NT2/D1 (cell line): ENCODE data around the gene DGCR8.

ENCODE experiments used
- DNase-seq: peaks from one replicate; pipeline ENCODE4 v3.0.0-alpha.2; 2011; ENCODE audit warnings: low read depth, low spot score
- H3K27me3 ChIP-seq: 2 replicates; pipeline ENCODE4 v1.6.0; 2011; ENCODE audit warnings: mild to moderate bottlenecking; ENCODE audit not compliant: insufficient read length, insufficient read depth
- H3K36me3 ChIP-seq: 2 replicates; pipeline ENCODE4 v1.6.1; 2011; ENCODE audit warnings: mild to moderate bottlenecking, low read length, mixed read lengths; ENCODE audit not compliant: insufficient read depth, insufficient read length
- H3K4me1 ChIP-seq: 2 replicates; pipeline ENCODE4 v1.5.1; 2011; ENCODE audit not compliant: insufficient read depth, insufficient read length
- H3K4me3 ChIP-seq: 2 replicates; pipeline ENCODE4 v1.5.1; 2011; ENCODE audit warnings: low read depth; ENCODE audit not compliant: insufficient read length
- H3K9ac ChIP-seq: 2 replicates; pipeline ENCODE4 v1.6.0; 2011; ENCODE audit warnings: low read depth; ENCODE audit not compliant: insufficient read length
- H3K9me3 ChIP-seq: 2 replicates; pipeline ENCODE4 v1.5.1; 2011; ENCODE audit warnings: mild to moderate bottlenecking, low read length; ENCODE audit not compliant: insufficient read depth
- SUZ12 ChIP-seq: IDR thresholded peaks from 2 replicates; pipeline ENCODE4 v1.6.1; 2011; ENCODE audit not compliant: insufficient read length, insufficient read depth; ENCODE audit errors: extremely low read depth
- YY1 ChIP-seq: IDR thresholded peaks from 2 replicates; pipeline ENCODE4 v1.6.1; 2011; ENCODE audit not compliant: insufficient read length, insufficient read depth
- ZNF274 ChIP-seq: IDR thresholded peaks from 2 replicates; pipeline ENCODE4 v1.6.1; 2011; ENCODE audit warnings: mild to moderate bottlenecking, low read depth, low read length

The DGCR8 gene

GRCh38 chr22:20152464-20152890 lies 72.4 kb downstream of the DGCR8 start:
- TF ChIP-seq YY1 (no peak), SUZ12 (no peak), ZNF274 (no peak)
- H3K36me3 ChIP-seq: no peaks in the 10 kb centered on the region
- DNase-seq: no peak
- H3K4me1 ChIP-seq: peaks cover 7% of the 10 kb centered on the region
- no peak overlapping the region for H3K9ac ChIP-seq
- H3K27me3 ChIP-seq: no peaks in the 10 kb centered on the region
- H3K4me3 ChIP-seq: no peak overlapping the region
- H3K9me3 ChIP-seq: no peaks in the 10 kb centered on the region

GRCh38 chr22:20153945-20154344 lies 73.9 kb downstream of the DGCR8 start:
- H3K36me3 ChIP-seq: no peaks in the 10 kb centered on the region
- H3K27me3 ChIP-seq: no peaks in the 10 kb centered on the region
- H3K9me3 ChIP-seq: no peaks in the 10 kb centered on the region
- no peak overlapping the region for H3K9ac ChIP-seq
- H3K4me1 ChIP-seq: peaks cover 9% of the 10 kb centered on the region
- no peak for DNase-seq
- TF ChIP-seq SUZ12 (no peak), ZNF274 (no peak), YY1 (no peak)
- no peak overlapping the region for H3K4me3 ChIP-seq

GRCh38 chr22:20154602-20155187 lies 74.7 kb downstream of the DGCR8 start:
- Histone ChIP-seq H3K36me3 (no peaks in the 10 kb centered on the region), H3K27me3 (no peaks in the 10 kb centered on the region), H3K4me1 (peaks cover 9% of the 10 kb centered on the region), H3K9ac (no peak overlapping the region), H3K4me3 (no peak overlapping the region), H3K9me3 (no peaks in the 10 kb centered on the region)
- DNase-seq: no peak
- TF ChIP-seq SUZ12: no peak
- no peak for TF ChIP-seq ZNF274
- no peak for TF ChIP-seq YY1

DNA sequence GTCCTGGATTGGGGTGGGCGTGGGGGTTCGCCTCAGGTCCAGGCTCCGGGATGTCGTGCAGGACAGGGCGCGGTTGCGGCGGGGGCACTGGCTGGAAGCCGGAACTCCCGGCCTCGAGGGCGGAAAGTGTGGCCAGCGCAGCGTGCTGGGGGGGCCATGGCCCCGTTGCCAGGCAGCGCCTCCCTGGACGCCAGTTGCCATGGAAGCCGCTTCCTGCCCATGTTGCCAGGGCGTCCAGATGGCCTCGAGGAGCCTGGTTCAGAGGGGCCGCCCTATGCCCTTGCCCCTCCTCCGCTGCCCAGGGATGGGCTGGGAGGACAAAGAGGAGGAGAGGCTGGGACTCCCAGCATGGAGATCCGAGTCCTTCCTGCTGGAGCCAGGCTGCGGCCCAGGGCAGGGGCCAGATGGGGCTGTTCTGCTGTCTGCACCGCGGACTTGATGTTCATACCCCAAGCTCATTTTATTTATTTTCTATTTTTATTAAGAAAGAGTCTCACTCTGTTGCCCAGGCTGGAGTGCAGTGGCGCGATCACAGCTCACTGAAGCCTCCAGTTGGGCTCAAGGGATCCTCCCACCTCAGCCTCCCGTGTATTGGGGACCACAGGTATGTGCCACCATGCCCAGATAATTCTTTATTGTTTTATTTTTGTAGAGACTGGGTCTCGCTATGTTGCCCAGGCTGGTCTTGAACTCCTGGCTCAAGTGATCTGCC lies 75.4 kb downstream of the DGCR8 start:
- Histone ChIP-seq H3K27me3 (no peaks in the 10 kb centered on the region), H3K9ac (no peak overlapping the region)

GRCh38 chr22:20156042-20156389 lies 76.0 kb downstream of the DGCR8 start:
- peaks cover 9% of the 10 kb centered on the region for H3K4me1 ChIP-seq
- DNase-seq: no peak
- no peak overlapping the region for H3K4me3 ChIP-seq
- H3K9ac ChIP-seq: no peak overlapping the region
- TF ChIP-seq YY1 (no peak), SUZ12 (no peak), ZNF274 (no peak)
- no peaks in the 10 kb centered on the region for H3K27me3 ChIP-seq
- no peaks in the 10 kb centered on the region for H3K9me3 ChIP-seq
- no peaks in the 10 kb centered on the region for H3K36me3 ChIP-seq

More for the DNA sequence above, 75.4 kb downstream of the DGCR8 start:
- TF ChIP-seq ZNF274 (no peak), YY1 (no peak), SUZ12 (no peak)
- no peaks in the 10 kb centered on the region for H3K36me3 ChIP-seq
- no peak for DNase-seq
- H3K4me3 ChIP-seq: no peak overlapping the region
- no peaks in the 10 kb centered on the region for H3K9me3 ChIP-seq
- H3K4me1 ChIP-seq: peaks cover 9% of the 10 kb centered on the region

GRCh38 chr22:20156611-20157429 lies 76.8 kb downstream of the DGCR8 start:
- no peaks in the 10 kb centered on the region for H3K36me3 ChIP-seq
- H3K9me3 ChIP-seq: no peaks in the 10 kb centered on the region
- peak; percentile 63 for DNase-seq
- H3K4me3 ChIP-seq: no peak overlapping the region
- H3K27me3 ChIP-seq: no peaks in the 10 kb centered on the region
- H3K9ac ChIP-seq: no peak overlapping the region
- H3K4me1 ChIP-seq: peaks cover 9% of the 10 kb centered on the region
- no peak for TF ChIP-seq YY1
- no peak for TF ChIP-seq ZNF274
- no peak for TF ChIP-seq SUZ12
